Panc1 (cell line): Measurements from ENCODE around the gene CNTN4.

Experiments
- CTCF ChIP-seq: fragments of 450-650 bp; IDR thresholded peaks from 2 replicates; pipeline ENCODE4 v1.5.1; 2017; ENCODE audit warnings: mild to moderate bottlenecking
- POLR2AphosphoS5 ChIP-seq: IDR thresholded peaks from 2 replicates; pipeline ENCODE4 v1.6.1; 2012; ENCODE audit warnings: mild to moderate bottlenecking, low read depth, low read length, moderate library complexity
- TF ChIP-seq, protein P1 (sequence below), 2 experiments: IDR thresholded peaks; 2 replicates each; pipeline ENCODE4 v1.6.1; 2011 to 2012; ENCODE audit warnings: low read depth in 2 of 2, control low read depth in 1 of 2, low read length in 1 of 2, mild to moderate bottlenecking in 1 of 2, moderate library complexity in 1 of 2; ENCODE audit not compliant: insufficient read depth in 1 of 2

- TF ChIP-seq CTCF (no peak), POLR2AphosphoS5 (no peak)
- TF ChIP-seq, protein P1, sequence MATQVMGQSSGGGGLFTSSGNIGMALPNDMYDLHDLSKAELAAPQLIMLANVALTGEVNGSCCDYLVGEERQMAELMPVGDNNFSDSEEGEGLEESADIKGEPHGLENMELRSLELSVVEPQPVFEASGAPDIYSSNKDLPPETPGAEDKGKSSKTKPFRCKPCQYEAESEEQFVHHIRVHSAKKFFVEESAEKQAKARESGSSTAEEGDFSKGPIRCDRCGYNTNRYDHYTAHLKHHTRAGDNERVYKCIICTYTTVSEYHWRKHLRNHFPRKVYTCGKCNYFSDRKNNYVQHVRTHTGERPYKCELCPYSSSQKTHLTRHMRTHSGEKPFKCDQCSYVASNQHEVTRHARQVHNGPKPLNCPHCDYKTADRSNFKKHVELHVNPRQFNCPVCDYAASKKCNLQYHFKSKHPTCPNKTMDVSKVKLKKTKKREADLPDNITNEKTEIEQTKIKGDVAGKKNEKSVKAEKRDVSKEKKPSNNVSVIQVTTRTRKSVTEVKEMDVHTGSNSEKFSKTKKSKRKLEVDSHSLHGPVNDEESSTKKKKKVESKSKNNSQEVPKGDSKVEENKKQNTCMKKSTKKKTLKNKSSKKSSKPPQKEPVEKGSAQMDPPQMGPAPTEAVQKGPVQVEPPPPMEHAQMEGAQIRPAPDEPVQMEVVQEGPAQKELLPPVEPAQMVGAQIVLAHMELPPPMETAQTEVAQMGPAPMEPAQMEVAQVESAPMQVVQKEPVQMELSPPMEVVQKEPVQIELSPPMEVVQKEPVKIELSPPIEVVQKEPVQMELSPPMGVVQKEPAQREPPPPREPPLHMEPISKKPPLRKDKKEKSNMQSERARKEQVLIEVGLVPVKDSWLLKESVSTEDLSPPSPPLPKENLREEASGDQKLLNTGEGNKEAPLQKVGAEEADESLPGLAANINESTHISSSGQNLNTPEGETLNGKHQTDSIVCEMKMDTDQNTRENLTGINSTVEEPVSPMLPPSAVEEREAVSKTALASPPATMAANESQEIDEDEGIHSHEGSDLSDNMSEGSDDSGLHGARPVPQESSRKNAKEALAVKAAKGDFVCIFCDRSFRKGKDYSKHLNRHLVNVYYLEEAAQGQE (IDR thresholded peaks at IDR 0.05; ENCODE audit: insufficient read depth in 1 of 2, low read depth in 2 of 2, low read length in 1 of 2) = no peak
These were observed 740.0 kb downstream of the CNTN4 start for GRCh38 chr3:2838546-2839157.
